Measurements from ENCODE around the gene SRMS.

The SRMS gene, protein sequence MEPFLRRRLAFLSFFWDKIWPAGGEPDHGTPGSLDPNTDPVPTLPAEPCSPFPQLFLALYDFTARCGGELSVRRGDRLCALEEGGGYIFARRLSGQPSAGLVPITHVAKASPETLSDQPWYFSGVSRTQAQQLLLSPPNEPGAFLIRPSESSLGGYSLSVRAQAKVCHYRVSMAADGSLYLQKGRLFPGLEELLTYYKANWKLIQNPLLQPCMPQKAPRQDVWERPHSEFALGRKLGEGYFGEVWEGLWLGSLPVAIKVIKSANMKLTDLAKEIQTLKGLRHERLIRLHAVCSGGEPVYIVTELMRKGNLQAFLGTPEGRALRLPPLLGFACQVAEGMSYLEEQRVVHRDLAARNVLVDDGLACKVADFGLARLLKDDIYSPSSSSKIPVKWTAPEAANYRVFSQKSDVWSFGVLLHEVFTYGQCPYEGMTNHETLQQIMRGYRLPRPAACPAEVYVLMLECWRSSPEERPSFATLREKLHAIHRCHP

GRCh38 chr20:63547725-63548480 lies at the start of gene SRMS:
Gene SRMS, minus strand, starts transcription at chr20:63547749. Its CDS starts 286 bp downstream, at chr20:63547463.
- no peak for DNase-seq (ENCODE audit: extremely low read depth, low read depth)
- no peak within 1 kb of the TSS for H3K4me3 ChIP-seq (replicated peaks; ENCODE audit: low read depth, low read length)
- TF ChIP-seq CTCF (IDR thresholded peaks at IDR 0.05; ENCODE audit: low read depth, low read length, missing control alignments), result no peak

- no peak for DNase-seq (ENCODE audit: extremely low read depth, low read depth)
- no peak overlapping the region for H3K4me3 ChIP-seq (replicated peaks; ENCODE audit: low read depth, low read length)
- TF ChIP-seq CTCF (IDR thresholded peaks at IDR 0.05; ENCODE audit: low read depth, low read length, missing control alignments), result no peak
These were observed 48.9 kb upstream of the SRMS start for GRCh38 chr20:63596423-63596822.

GRCh38 chr20:63595416-63596127 lies 48.0 kb upstream of the SRMS start:
- no peak for TF ChIP-seq CTCF (IDR thresholded peaks at IDR 0.05; ENCODE audit: low read depth, low read length, missing control alignments)
- no peak for DNase-seq (ENCODE audit: extremely low read depth, low read depth)
- H3K4me3 ChIP-seq (replicated peaks; ENCODE audit: low read depth, low read length), result no peak overlapping the region

DNA sequence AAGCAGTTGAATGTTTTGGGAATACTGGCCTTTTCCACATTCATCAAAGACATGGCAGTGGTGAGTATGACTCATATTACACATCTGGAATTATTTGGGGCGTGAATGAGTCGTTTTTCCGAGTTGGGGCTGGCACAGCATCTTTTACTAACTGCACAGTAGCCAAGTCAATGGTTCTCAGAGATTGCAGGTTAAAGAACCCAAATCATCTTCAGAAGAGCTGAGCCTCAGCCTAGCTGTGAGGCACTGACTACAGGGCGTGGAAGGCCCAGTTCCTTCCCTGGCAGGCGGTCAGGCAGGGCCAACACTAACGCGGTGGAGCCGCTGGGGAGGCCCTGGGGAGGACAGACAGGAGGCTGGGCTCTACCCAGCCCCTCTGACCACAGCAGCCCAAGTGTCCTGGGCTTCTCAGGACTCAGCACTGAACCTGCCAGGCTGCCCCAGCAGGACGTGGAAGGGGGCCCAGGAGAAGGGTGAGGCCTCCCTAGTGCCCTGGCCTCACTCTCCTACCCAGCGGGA lies 46.6 kb upstream of the SRMS start:
- peak; percentile 73 for DNase-seq (ENCODE audit: extremely low read depth, low read depth)
- H3K4me3 ChIP-seq (replicated peaks; ENCODE audit: low read depth, low read length), result no peak overlapping the region
- TF ChIP-seq CTCF (IDR thresholded peaks at IDR 0.05; ENCODE audit: low read depth, low read length, missing control alignments), result no peak

GRCh38 chr20:63592661-63593060 lies 45.1 kb upstream of the SRMS start:
- no peak for DNase-seq (ENCODE audit: extremely low read depth, low read depth)
- TF ChIP-seq CTCF (IDR thresholded peaks at IDR 0.05; ENCODE audit: low read depth, low read length, missing control alignments), result no peak
- no peak overlapping the region for H3K4me3 ChIP-seq (replicated peaks; ENCODE audit: low read depth, low read length)

GRCh38 chr20:63591786-63592355 lies 44.3 kb upstream of the SRMS start:
- H3K4me3 ChIP-seq (replicated peaks; ENCODE audit: low read depth, low read length), result no peak overlapping the region
- TF ChIP-seq CTCF (IDR thresholded peaks at IDR 0.05; ENCODE audit: low read depth, low read length, missing control alignments), result no peak
- DNase-seq (ENCODE audit: extremely low read depth, low read depth), result no peak

Measured in HFF-Myc (cell line).